ENCODE results near the gene IP6K1.
"Not testable (repeated sequence)": the region's sequence is repeated elsewhere in the genome, so short reads cannot be mapped to it uniquely, and the experiment has no call there.

Gene IP6K1

GRCh38 chr3:49794431-49794830 lies 8.1 kb upstream of the IP6K1 start:
- no peak for DNase-seq (ENCODE audit: low read depth)

GRCh38 chr3:49793486-49794085 lies 7.2 kb upstream of the IP6K1 start:
- DNase-seq (ENCODE audit: low read depth): no peak

GRCh38 chr3:49792371-49793150 lies 6.2 kb upstream of the IP6K1 start:
- no peak for DNase-seq (ENCODE audit: low read depth)

GRCh38 chr3:49791571-49791970 lies 5.2 kb upstream of the IP6K1 start:
- no peak for DNase-seq (ENCODE audit: low read depth)

- no peak for DNase-seq (ENCODE audit: low read depth)
Observed at GRCh38 chr3:49790626-49791411, 4.5 kb upstream of the IP6K1 start.

- no peak for DNase-seq (ENCODE audit: low read depth)
Observed at GRCh38 chr3:49788056-49788455, 1.7 kb upstream of the IP6K1 start.

GRCh38 chr3:49787536-49787935 lies 1.2 kb upstream of the IP6K1 start:
- no peak for DNase-seq (ENCODE audit: low read depth)

GRCh38 chr3:49787182-49787464 lies 781 bp upstream of the IP6K1 start:
- DNase-seq (ENCODE audit: low read depth): no peak

- no peak for DNase-seq (ENCODE audit: low read depth)
Observed at GRCh38 chr3:49785565-49786356, 581 bp downstream of the IP6K1 start.

- DNase-seq (ENCODE audit: low read depth): not testable (repeated sequence)
Observed at GRCh38 chr3:49782277-49782676, 4.1 kb downstream of the IP6K1 start.

- no peak for DNase-seq (ENCODE audit: low read depth)
Observed at GRCh38 chr3:49781415-49782199, 4.7 kb downstream of the IP6K1 start.

GRCh38 chr3:49780975-49781365 lies 5.4 kb downstream of the IP6K1 start:
- not testable (repeated sequence) for DNase-seq (ENCODE audit: low read depth)

- no peak for DNase-seq (ENCODE audit: low read depth)
Observed at GRCh38 chr3:49780080-49780974, 6.0 kb downstream of the IP6K1 start.

GRCh38 chr3:49779358-49780079 lies 6.8 kb downstream of the IP6K1 start:
- no peak for DNase-seq (ENCODE audit: low read depth)

GRCh38 chr3:49776101-49776500 lies 10.2 kb downstream of the IP6K1 start:
- not testable (repeated sequence) for DNase-seq (ENCODE audit: low read depth)

- DNase-seq (ENCODE audit: low read depth): no peak
Observed at GRCh38 chr3:49775538-49775937, 10.8 kb downstream of the IP6K1 start.

GRCh38 chr3:49772703-49773102 lies 13.6 kb downstream of the IP6K1 start:
- DNase-seq (ENCODE audit: low read depth): no peak

- DNase-seq (ENCODE audit: low read depth): no peak
Observed at GRCh38 chr3:49771340-49771938, 14.9 kb downstream of the IP6K1 start.

GRCh38 chr3:49769926-49770325 lies 16.4 kb downstream of the IP6K1 start:
- DNase-seq (ENCODE audit: low read depth): no peak
